ENCODE data around the gene DCDC1.
"Not testable (repeated sequence)": the region's sequence is repeated elsewhere in the genome, so short reads cannot be mapped to it uniquely, and the experiment has no call there.

The DCDC1 gene

GRCh38 chr11:31361743-31362142, 7.8 kb downstream of the DCDC1 start:
- ATAC-seq (replicated peaks) (no peak), DNase-seq (no peak)
- Mint-ChIP-seq H3K27me3 (peaks cover 8 to 15% of the 10 kb centered on the region in 2 donors), H3K36me3 (no peaks in the 10 kb centered on the region), H3K27ac (no peak overlapping the region), H3K4me1 (peaks cover 0 to 3% of the 10 kb centered on the region in 2 donors), H3K9me3 (no peaks in the 10 kb centered on the region), H3K4me3 (no peak overlapping the region)

- no peak for ATAC-seq (replicated peaks)
These were observed 13.7 kb downstream of the DCDC1 start for GRCh38 chr11:31355817-31356216.

GRCh38 chr11:31355131-31355530, 14.4 kb downstream of the DCDC1 start:
- Mint-ChIP-seq H3K36me3 (no peaks in the 10 kb centered on the region), H3K4me1 (no peaks in the 10 kb centered on the region), H3K4me3 (no peak overlapping the region), H3K27ac (no peak overlapping the region), H3K9me3 (no peaks in the 10 kb centered on the region), H3K27me3 (peaks cover 23 to 32% of the 10 kb centered on the region in 2 donors)
- DNase-seq (no peak), ATAC-seq (replicated peaks) (no peak)

More at GRCh38 chr11:31355817-31356216, 13.7 kb downstream of the DCDC1 start:
- peaks cover 27 to 32% of the 10 kb centered on the region in 2 donors for H3K27me3 Mint-ChIP-seq
- no peaks in the 10 kb centered on the region for H3K9me3 Mint-ChIP-seq
- peak overlapping the region; percentile 51 for H3K27ac Mint-ChIP-seq
- no peak overlapping the region for H3K4me3 Mint-ChIP-seq
- DNase-seq, result no peak
- H3K36me3 Mint-ChIP-seq, result no peaks in the 10 kb centered on the region
- no peaks in the 10 kb centered on the region for H3K4me1 Mint-ChIP-seq

GRCh38 chr11:31351168-31351567, 18.4 kb downstream of the DCDC1 start:
- Mint-ChIP-seq H3K27ac (no peak overlapping the region), H3K4me1 (no peaks in the 10 kb centered on the region), H3K4me3 (no peak overlapping the region), H3K36me3 (no peaks in the 10 kb centered on the region), H3K9me3 (no peaks in the 10 kb centered on the region), H3K27me3 (peaks cover 27 to 35% of the 10 kb centered on the region in 2 donors)
- ATAC-seq (replicated peaks) (no peak), DNase-seq (no peak)

- no peak for ATAC-seq (replicated peaks)
- Mint-ChIP-seq H3K4me1 (no peaks in the 10 kb centered on the region), H3K27ac (no peak overlapping the region), H3K36me3 (no peaks in the 10 kb centered on the region), H3K27me3 (peaks cover 21 to 29% of the 10 kb centered on the region in 2 donors), H3K9me3 (no peaks in the 10 kb centered on the region), H3K4me3 (no peak overlapping the region)
- no peak for DNase-seq
These were observed 28.5 kb downstream of the DCDC1 start for GRCh38 chr11:31340903-31341572.

GRCh38 chr11:31337806-31338205, 31.7 kb downstream of the DCDC1 start:
- H3K27ac Mint-ChIP-seq, result no peak overlapping the region
- no peaks in the 10 kb centered on the region for H3K36me3 Mint-ChIP-seq
- peaks cover 25 to 36% of the 10 kb centered on the region in 2 donors for H3K27me3 Mint-ChIP-seq
- no peak for DNase-seq
- H3K4me1 Mint-ChIP-seq, result no peaks in the 10 kb centered on the region
- ATAC-seq (replicated peaks), result no peak
- H3K9me3 Mint-ChIP-seq, result no peaks in the 10 kb centered on the region
- no peak overlapping the region for H3K4me3 Mint-ChIP-seq

GRCh38 chr11:31328697-31329096, 40.8 kb downstream of the DCDC1 start:
- H3K9me3 Mint-ChIP-seq, result peaks cover 10 to 12% of the 10 kb centered on the region in 2 donors
- H3K4me1 Mint-ChIP-seq, result peaks cover 1 to 5% of the 10 kb centered on the region in 2 donors
- DNase-seq (no peak), ATAC-seq (replicated peaks) (no peak)
- H3K27ac Mint-ChIP-seq, result no peak overlapping the region
- H3K4me3 Mint-ChIP-seq, result no peak overlapping the region
- H3K27me3 Mint-ChIP-seq, result peaks cover under 1 to 11% of the 10 kb centered on the region in 2 donors
- no peaks in the 10 kb centered on the region for H3K36me3 Mint-ChIP-seq

- Mint-ChIP-seq H3K4me1 (peaks cover 1 to 5% of the 10 kb centered on the region in 2 donors), H3K36me3 (no peaks in the 10 kb centered on the region), H3K27me3 (peaks cover 0 to 2% of the 10 kb centered on the region in 2 donors), H3K27ac (no peak overlapping the region), H3K4me3 (no peak overlapping the region), H3K9me3 (peaks cover 10 to 12% of the 10 kb centered on the region in 2 donors)
- ATAC-seq (replicated peaks) (no peak), DNase-seq (no peak)
These were observed 42.1 kb downstream of the DCDC1 start for GRCh38 chr11:31327417-31327816.

GRCh38 chr11:31326470-31327148, 42.9 kb downstream of the DCDC1 start:
- Mint-ChIP-seq H3K27ac (no peak overlapping the region), H3K4me3 (no peak overlapping the region), H3K9me3 (peaks cover 10 to 12% of the 10 kb centered on the region in 2 donors), H3K4me1 (peaks cover 1 to 5% of the 10 kb centered on the region in 2 donors), H3K27me3 (no peaks in the 10 kb centered on the region), H3K36me3 (no peaks in the 10 kb centered on the region)
- ATAC-seq (replicated peaks) (no peak), DNase-seq (no peak)

- Mint-ChIP-seq H3K4me3 (no peak overlapping the region), H3K9me3 (peaks cover 3 to 4% of the 10 kb centered on the region in 2 donors), H3K4me1 (peaks cover 1 to 5% of the 10 kb centered on the region in 2 donors), H3K27me3 (no peaks in the 10 kb centered on the region), H3K27ac (no peak overlapping the region), H3K36me3 (peaks cover 0 to 1% of the 10 kb centered on the region in 2 donors)
- DNase-seq (no peak), ATAC-seq (replicated peaks) (no peak)
These were observed 44.4 kb downstream of the DCDC1 start for GRCh38 chr11:31325160-31325559.

- H3K27ac Mint-ChIP-seq, result no peak overlapping the region
- DNase-seq (no peak), ATAC-seq (replicated peaks) (no peak)
- H3K4me1 Mint-ChIP-seq, result peaks cover 1 to 5% of the 10 kb centered on the region in 2 donors
- peaks cover 0 to 1% of the 10 kb centered on the region in 2 donors for H3K36me3 Mint-ChIP-seq
- no peaks in the 10 kb centered on the region for H3K9me3 Mint-ChIP-seq
- H3K4me3 Mint-ChIP-seq, result no peak overlapping the region
- no peaks in the 10 kb centered on the region for H3K27me3 Mint-ChIP-seq
These were observed 46.4 kb downstream of the DCDC1 start for GRCh38 chr11:31323145-31323544.

- not testable (repeated sequence) for H3K27me3 Mint-ChIP-seq; H3K4me1 Mint-ChIP-seq; ATAC-seq (replicated peaks); H3K4me3 Mint-ChIP-seq; H3K36me3 Mint-ChIP-seq; DNase-seq; H3K9me3 Mint-ChIP-seq; H3K27ac Mint-ChIP-seq
These were observed 48.0 kb downstream of the DCDC1 start for GRCh38 chr11:31321494-31321893.

- H3K36me3 Mint-ChIP-seq, result no peaks in the 10 kb centered on the region
- ATAC-seq (replicated peaks), result no peak
- H3K27ac Mint-ChIP-seq, result no peak overlapping the region
- H3K9me3 Mint-ChIP-seq, result no peaks in the 10 kb centered on the region
- no peaks in the 10 kb centered on the region for H3K27me3 Mint-ChIP-seq
- no peaks in the 10 kb centered on the region for H3K4me1 Mint-ChIP-seq
- no peak overlapping the region for H3K4me3 Mint-ChIP-seq
- no peak for DNase-seq
These were observed 65.8 kb downstream of the DCDC1 start for GRCh38 chr11:31303644-31304180.

GRCh38 chr11:31301549-31302510, 67.7 kb downstream of the DCDC1 start:
- Mint-ChIP-seq H3K4me3 (no peak overlapping the region), H3K27ac (no peak overlapping the region)

More at GRCh38 chr11:31301549-31302510, 67.7 kb downstream of the DCDC1 start:
- no peaks in the 10 kb centered on the region for H3K4me1 Mint-ChIP-seq
- H3K27me3 Mint-ChIP-seq, result peaks cover 0 to 8% of the 10 kb centered on the region in 2 donors
- DNase-seq (no peak), ATAC-seq (replicated peaks) (no peak)
- H3K9me3 Mint-ChIP-seq, result no peaks in the 10 kb centered on the region
- H3K36me3 Mint-ChIP-seq, result no peaks in the 10 kb centered on the region

Measured in stimulated activated naive B cell treated with anti-CD40 and anti-IgM and Interleukin-4, amounts not matched to agents 10 μg/mL and 1 μg/mL and 100 μg/mL, for 72 hours (primary cell).